Measurements from ENCODE around the gene TAC4.

- TF ChIP-seq CTCF (conservative IDR thresholded peaks at IDR 0.05) (no peak), ZFX (IDR thresholded peaks at IDR 0.05) (no peak)
These were observed 21.1 kb upstream of the TAC4 start for GRCh38 chr17:49869038-49869374.

All from C4-2B (cell line).